Ureter (tissue), 1 donor: ENCODE data around the gene MAGI1. TPM values are rescaled to one million over a fixed set of nuclear protein-coding genes. Genes with fewer than 3 reads are reported as not detected.
"Not testable (repeated sequence)": the region's sequence is repeated elsewhere in the genome, so short reads cannot be mapped to it uniquely, and the experiment has no call there.

Source experiments
- DNase-seq: peaks from one replicate; pipeline ENCODE4 v3.0.0-alpha.2; 2020; ENCODE audit warnings: low spot score
- total RNA-seq: library from RNA; stranded (reverse); gene quantifications from one replicate; pipeline ENCODE4 v1.2.4, GENCODE V29; 2023
- donor health status: DM: yes; HTN: yes; CAD: no.

Gene MAGI1
- total RNA-seq, 1 donor from 2014 or later: 45.5 TPM

DNA sequence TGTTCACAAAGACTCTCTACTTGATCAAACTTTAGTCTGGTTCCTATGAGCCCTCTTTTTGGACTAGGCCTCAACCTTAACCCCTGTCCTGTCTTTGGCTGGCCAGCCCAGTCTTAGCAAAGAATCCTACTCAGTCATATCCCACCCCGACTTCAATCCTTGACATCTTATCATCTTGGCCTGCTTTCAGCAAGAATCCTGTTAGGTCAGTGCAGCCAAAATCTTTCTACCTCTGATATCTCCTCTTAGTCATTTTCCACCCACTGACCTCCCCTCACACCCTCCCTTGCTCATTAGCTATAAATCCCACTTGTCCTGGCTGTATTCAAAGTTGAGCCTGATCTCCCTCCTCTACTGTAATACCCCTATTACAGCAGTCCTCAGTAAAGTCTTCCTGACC, 286.1 kb downstream of the MAGI1 start:
- DNase-seq: no peak

DNA sequence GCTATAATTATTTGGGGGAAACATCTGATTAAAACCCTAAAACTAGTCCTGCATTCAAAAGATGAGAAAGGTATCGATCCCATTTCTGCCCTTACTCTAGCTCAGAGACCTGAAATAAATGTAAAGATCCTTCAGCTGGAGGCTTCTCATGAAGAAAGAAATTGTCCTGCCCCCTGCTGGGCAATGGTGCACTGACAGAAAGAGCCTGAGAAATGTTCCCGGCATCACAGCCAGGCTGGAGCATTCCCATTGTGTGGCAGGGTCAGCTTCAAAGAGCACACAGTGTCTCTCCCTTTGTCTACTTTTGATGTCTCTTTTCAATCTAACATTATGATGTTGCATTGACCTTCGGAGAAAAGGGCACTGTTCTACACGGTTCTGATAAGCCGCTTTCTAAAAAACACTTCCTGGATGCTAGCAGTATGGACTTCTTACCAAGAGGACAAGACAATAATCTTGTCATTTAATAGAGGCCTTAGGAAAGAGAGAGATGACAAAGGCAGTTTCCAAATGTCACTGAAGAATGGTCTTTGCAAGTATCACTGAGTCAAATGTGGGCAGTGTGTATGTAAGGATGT, 287.5 kb downstream of the MAGI1 start:
- DNase-seq: peak; percentile 44

DNA sequence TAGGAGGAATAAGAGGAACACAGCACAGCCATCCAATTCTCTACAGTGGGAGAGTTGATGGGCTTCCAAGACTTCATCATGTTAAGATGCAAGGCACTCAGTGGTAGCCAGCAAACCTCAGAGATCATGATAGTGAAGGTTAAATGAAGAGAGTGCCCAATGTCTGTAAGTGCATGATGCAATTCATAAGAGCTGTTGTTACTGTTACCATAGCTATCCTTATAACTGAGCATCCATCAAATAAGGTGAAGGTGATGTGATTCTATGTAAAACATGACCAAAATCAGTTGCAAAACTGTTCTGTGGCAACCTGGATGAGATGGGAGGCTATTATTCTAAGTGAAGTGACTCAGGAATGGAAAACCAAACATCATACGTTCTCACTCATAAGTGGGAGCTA, 289.7 kb downstream of the MAGI1 start:
- DNase-seq: no peak

DNA sequence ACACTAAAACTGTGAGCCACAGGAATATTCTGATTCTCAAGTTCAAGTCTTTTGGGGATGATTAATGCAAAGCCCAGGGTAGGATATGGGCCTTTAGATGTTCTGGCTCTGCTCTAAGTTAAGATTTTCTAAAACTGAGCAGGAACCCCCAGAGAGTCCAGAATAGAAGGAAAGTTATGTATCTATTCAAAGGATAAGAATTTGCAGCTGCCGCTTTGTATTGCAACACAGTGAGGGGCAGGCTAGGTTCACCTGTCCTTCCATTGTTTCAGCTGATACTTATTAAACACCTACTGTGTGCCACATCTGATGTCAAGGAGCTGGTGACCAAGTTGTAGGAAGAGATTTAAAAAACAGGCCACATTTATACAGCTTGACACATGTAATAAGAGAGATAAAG, 290.4 kb downstream of the MAGI1 start:
- DNase-seq: no peak

GRCh38 chr3:65746848-65747247, 291.9 kb downstream of the MAGI1 start:
- DNase-seq: no peak

DNA sequence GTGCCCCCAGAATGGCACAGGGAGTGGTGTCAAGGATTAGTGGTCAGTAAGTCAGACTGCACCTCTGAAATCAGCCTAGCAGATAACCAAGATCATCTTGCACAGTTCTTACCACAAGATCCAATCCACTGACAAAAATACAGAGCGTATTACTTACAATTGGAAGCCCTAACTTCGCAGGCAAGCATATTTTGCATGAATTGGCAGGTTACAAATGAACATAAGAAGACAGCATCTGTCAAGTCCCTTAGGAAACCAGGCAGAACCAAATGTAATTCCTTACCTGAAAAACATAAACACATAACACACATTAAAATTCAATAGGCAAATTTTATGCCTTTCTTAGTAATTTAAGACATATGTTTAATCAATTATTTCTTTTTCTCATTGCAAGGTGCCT, 293.4 kb downstream of the MAGI1 start:
- no peak for DNase-seq

GRCh38 chr3:65742914-65743313, 295.8 kb downstream of the MAGI1 start:
- no peak for DNase-seq

GRCh38 chr3:65741540-65741939, 297.2 kb downstream of the MAGI1 start:
- DNase-seq: no peak

GRCh38 chr3:65739901-65740541, 298.7 kb downstream of the MAGI1 start:
- no peak for DNase-seq

GRCh38 chr3:65734792-65735191, 303.9 kb downstream of the MAGI1 start:
- DNase-seq: no peak

GRCh38 chr3:65734382-65734781, 304.3 kb downstream of the MAGI1 start:
- DNase-seq: no peak

- DNase-seq: no peak
These were observed 305.3 kb downstream of the MAGI1 start for GRCh38 chr3:65733459-65733858.

- DNase-seq: no peak
These were observed 306.4 kb downstream of the MAGI1 start for GRCh38 chr3:65732051-65732935.

DNA sequence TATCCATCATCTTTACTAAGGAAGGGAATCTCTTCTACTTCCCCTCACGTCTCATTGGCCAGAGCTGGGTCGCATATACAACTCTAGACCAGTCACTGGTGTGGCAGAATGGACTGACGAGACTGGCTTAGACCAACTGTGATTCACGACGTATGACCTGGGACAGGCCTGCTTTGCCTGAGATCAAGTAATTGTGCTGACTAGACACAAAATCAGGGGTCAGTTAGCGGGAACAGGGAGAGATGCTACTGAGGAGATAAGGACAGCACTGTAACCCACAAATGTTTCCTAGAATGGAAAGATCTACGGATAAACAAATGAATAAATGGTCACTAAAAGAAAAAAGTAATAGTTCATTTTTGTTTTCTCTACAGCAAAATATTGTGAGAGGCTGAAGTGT, 308.3 kb downstream of the MAGI1 start:
- DNase-seq: no peak

- no peak for DNase-seq
These were observed 308.7 kb downstream of the MAGI1 start for GRCh38 chr3:65729973-65730372.

DNA sequence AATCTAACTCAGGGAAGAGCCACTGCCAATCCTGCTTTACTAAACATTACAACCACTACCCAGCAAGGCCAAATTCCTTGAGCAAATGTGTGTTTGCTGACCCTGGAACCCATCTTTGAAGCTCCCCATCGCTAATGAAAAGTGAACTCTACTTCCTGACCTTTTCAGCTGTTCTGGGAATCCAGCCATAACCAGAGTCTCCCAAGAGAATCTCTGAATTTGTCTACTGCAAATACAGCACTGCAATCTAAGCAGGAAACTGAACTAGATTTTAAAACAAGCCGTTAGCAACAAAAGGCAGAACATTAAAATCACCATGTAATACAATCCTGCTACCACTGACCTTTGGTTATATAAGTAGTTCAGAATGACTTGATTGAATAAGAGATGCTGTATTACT, 309.2 kb downstream of the MAGI1 start:
- no peak for DNase-seq

DNA sequence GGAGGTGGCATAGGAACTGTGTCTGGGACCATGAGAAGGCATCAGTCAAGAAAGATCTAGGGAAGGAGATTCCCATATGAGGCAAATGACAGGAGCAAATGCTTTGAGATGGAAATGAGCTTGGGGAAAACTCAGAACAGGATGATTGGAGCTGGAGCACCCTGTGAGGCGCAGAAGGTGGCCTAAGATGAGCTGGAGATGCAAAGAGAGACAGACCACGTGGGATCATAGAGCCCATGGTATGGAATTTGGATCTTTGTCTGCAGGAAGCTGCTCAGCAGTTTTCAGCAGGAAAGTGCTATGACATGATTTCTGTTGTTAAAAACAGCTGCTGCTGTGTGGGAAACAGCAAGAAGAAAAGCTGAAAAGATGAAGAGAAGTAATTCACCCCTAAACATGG, 310.6 kb downstream of the MAGI1 start:
- DNase-seq: no peak

- DNase-seq: no peak
These were observed 314.7 kb downstream of the MAGI1 start for GRCh38 chr3:65723985-65724384.

DNA sequence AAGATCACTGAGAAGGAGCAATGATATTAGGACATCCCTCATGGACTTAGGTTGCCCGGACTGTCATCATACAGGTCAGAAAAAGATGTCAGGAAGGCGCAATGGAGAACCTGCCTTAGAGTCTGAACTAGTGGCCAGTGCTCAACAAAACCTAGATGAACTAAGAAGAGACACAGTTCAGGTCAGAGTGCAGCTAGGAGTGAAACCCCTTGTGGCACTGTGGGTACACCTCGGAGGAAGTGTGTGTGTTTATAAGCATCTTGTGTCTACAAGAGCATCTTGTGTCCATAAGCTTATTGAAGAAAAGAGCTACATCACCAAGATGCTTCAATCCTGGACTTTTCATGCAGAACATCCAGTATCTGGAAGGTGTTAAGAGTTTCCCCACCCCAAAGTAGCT, 315.7 kb downstream of the MAGI1 start:
- no peak for DNase-seq

GRCh38 chr3:65720989-65721737, 317.6 kb downstream of the MAGI1 start:
- no peak for DNase-seq

GRCh38 chr3:65719639-65720038, 319.1 kb downstream of the MAGI1 start:
- DNase-seq: not testable (repeated sequence)

DNA sequence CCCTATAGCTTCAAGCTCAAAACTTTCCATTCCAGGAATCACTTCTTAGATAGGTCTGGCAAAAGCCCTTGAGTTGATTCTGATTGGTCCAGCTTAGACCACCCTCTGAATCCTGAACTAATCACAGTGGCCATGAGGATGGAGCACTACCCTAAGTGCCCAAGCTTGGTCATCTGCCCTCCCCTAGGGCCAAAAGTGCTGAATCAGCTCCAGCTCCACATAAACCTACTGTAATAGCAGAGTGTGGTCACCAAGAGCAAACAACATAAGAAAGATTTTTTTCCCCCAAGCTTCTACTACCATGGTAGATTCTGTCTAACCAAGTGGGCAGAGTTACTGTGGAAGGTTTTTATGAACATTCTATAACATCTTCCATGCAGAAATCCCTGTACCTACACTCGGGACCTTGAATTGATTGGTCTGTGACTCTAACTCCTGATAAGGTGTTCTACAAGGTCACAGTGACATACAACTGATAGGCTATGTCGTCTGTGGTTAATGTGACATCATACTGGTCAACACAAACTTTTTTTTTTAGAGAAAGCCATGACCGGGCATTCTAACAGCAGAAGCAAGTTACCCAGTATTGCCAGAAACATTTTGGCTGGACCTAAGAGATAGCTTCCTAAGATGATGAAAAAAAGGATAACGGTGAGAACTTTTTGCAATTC, 320.9 kb downstream of the MAGI1 start:
- no peak for DNase-seq
